OCI-LY7 (cell line): Measurements from ENCODE around the gene LOX.

Source experiments
- EZH2phosphoT487 ChIP-seq: fragments of 200-600 bp; sonication (generic); IDR thresholded peaks from 2 replicates; pipeline ENCODE4 v1.6.1; 2018; ENCODE audit warnings: low read depth, borderline replicate concordance, mild to moderate bottlenecking, mixed run types, antibody characterized with exemption, low read length, moderate library complexity, mixed read lengths
- TF ChIP-seq, protein P1 (sequence below): fragments of 200-600 bp; sonication (generic); conservative IDR thresholded peaks from 2 replicates; pipeline ENCODE4 v1.5.1; 2014; ENCODE audit warnings: mild to moderate bottlenecking, antibody characterized with exemption, low read length, moderate library complexity, mixed read lengths

DNA sequence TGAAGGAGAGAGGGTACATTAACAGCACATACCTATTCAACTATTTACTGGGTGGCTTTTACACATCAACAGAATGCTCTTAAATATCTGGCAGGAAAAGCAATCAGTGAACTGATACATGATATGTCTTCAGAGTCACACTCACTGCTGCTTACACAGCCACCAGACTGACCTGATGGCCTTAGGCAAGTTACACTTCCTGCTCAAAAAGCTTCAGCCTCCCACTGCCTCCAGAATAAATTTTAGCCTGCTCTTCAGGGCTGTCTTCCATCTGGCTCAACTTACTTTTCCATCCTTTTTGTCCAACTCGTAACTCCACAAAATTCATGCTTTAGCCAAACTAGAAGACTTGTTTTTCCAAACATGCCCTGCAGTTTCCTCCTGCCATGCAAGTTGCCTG, 10.7 kb downstream of the LOX start:
- TF ChIP-seq, protein P1, sequence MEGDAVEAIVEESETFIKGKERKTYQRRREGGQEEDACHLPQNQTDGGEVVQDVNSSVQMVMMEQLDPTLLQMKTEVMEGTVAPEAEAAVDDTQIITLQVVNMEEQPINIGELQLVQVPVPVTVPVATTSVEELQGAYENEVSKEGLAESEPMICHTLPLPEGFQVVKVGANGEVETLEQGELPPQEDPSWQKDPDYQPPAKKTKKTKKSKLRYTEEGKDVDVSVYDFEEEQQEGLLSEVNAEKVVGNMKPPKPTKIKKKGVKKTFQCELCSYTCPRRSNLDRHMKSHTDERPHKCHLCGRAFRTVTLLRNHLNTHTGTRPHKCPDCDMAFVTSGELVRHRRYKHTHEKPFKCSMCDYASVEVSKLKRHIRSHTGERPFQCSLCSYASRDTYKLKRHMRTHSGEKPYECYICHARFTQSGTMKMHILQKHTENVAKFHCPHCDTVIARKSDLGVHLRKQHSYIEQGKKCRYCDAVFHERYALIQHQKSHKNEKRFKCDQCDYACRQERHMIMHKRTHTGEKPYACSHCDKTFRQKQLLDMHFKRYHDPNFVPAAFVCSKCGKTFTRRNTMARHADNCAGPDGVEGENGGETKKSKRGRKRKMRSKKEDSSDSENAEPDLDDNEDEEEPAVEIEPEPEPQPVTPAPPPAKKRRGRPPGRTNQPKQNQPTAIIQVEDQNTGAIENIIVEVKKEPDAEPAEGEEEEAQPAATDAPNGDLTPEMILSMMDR: no peak
- no peak for TF ChIP-seq EZH2phosphoT487
